Upper lobe of left lung (tissue), 6 donors: ENCODE measurements around the gene C3orf20. TPM values are rescaled to one million over a fixed set of nuclear protein-coding genes. Genes with fewer than 3 reads are reported as not detected.

Source experiments
- ATAC-seq, 2 donors: fragments of 200-7000 bp; cut with Tn5 transposase; one replicate each; pipeline ENCODE4 v1.9.1; 2022; ENCODE audit warnings: mild to moderate bottlenecking in 2 of 2, moderate library complexity in 2 of 2; ENCODE audit not compliant: low FRiP score in 2 of 2
- DNase-seq, 2 donors: peaks; one replicate each; pipeline ENCODE4 v3.0.0-alpha.2; 2019 to 2020
- H3K27ac ChIP-seq, 4 donors: fragments of 200-600 bp; sonication (generic); one replicate each; pipeline ENCODE4 v1.5.1; 2016 to 2019
- H3K27me3 ChIP-seq, 4 donors: fragments of 200-600 bp; sonication (generic); one replicate each; pipeline ENCODE4 v1.5.1; 2017 to 2019
- H3K36me3 ChIP-seq, 4 donors: fragments of 200-600 bp; sonication (generic); one replicate each; pipeline ENCODE4 v1.5.1; 2016 to 2019
- H3K4me1 ChIP-seq, 4 donors: fragments of 200-600 bp; sonication (generic); one replicate each; pipeline ENCODE4 v1.5.1; 2018 to 2019
- H3K4me3 ChIP-seq, 4 donors: fragments of 200-600 bp; sonication (generic); one replicate each; pipeline ENCODE4 v1.5.1; 2017 to 2019; ENCODE audit warnings: mild to moderate bottlenecking in 2 of 4, moderate library complexity in 1 of 4
- H3K9me3 ChIP-seq, 4 donors: fragments of 200-600 bp; sonication (generic); one replicate each; pipeline ENCODE4 v1.5.1; 2018 to 2019
- EP300 ChIP-seq, 4 donors: sonication (generic); formaldehyde crosslinking; IDR thresholded peaks; one replicate each; pipeline ENCODE4 v1.5.1; 2017; ENCODE audit warnings: antibody characterized with exemption in 4 of 4, control low read depth in 2 of 4
- POLR2A ChIP-seq, 4 donors: fragments of 450-650 bp; IDR thresholded peaks; one replicate each; pipeline ENCODE4 v1.5.1; 2016 to 2017; ENCODE audit warnings: antibody characterized with exemption in 4 of 4, mild to moderate bottlenecking in 2 of 4
- POLR2AphosphoS5 ChIP-seq, 2 donors: sonication (generic); formaldehyde crosslinking; IDR thresholded peaks; one replicate each; pipeline ENCODE4 v1.5.1; 2017; ENCODE audit warnings: antibody characterized with exemption in 2 of 2
- WGBS, 2 donors: methylation state at CpG; one replicate each; pipeline ENCODE4 v1.1.5; 2017 to 2018; 5-methylcytosine and 5-hydroxymethylcytosine counted together
- total RNA-seq, 6 donors: library from RNA; depleted of rRNA in 4 of 6; stranded (reverse); fragments of >200 nt in 4 of 6; gene quantifications; one replicate each; pipeline versions ENCODE4 v1.1.0 to v1.2.1, GENCODE V29; 2016 to 2021
- TF ChIP-seq, protein P1 (sequence below), 6 experiments: fragments of 450-650 bp in 4 of 6; fragments of 200-600 bp in 2 of 6; sonication (generic) in 2 of 6; IDR thresholded peaks; one replicate each; pipeline ENCODE4 v1.5.1; 2016 to 2019; ENCODE audit warnings: antibody characterized with exemption in 6 of 6
- donor health status: DM: no; HTN: no; CAD: no; lungs with moderate emphysema.
- donor health status: DM: no; HTN: yes; CAD: no; lungs with severe emphysema.

The C3orf20 gene
- total RNA-seq, 6 donors from 2014 or later = 0.09 to 0.11 (median 0.10) TPM; not detected in 3

DNA sequence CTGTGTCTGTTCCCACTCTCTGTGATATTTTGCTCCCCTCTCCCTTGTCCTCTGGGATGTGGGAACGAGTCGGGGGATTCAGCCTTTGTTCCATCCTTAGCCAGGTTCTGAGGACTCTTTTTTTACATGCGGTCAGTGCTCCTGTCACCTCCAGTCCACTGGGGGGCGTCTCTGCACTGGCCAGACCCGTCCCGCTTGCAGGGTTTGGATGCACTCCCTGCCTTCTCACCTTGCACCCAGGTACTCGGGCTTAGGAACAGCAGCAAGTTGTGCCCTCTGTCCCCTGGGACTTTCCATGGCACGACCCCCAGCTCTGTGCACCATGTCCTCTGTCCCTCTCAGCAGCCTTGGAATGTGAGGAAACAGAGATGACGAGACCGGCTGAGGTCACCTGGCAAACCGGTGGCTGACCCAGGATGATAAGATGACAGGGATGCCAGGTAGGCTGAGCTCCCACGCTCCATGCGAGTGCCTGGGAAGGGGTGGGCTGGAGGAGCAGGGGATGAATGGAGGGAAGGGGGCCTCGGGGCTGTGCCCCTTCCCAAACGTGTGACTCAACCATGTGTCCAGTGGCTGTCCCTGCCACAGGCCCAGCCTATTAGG lies 116.5 kb downstream of the C3orf20 start:
- Histone ChIP-seq H3K4me1 (peaks cover 12 to 16% (median 14%) of the 10 kb centered on the region in 4 donors), H3K36me3 (no peaks in the 10 kb centered on the region), H3K9me3 (no peaks in the 10 kb centered on the region), H3K27ac (peak overlapping the region in 1 of 4 donors; percentile 18), H3K27me3 (no peaks in the 10 kb centered on the region), H3K4me3 (no peak overlapping the region)
- WGBS, 2 donors = 32 to 37% methylated on average over 11 to 15 of the region's 15 CpGs
- peak in 1 of 2 donors; percentile 60 for DNase-seq
- peak; percentile 64 to 75 for ATAC-seq
- TF ChIP-seq, protein P1, sequence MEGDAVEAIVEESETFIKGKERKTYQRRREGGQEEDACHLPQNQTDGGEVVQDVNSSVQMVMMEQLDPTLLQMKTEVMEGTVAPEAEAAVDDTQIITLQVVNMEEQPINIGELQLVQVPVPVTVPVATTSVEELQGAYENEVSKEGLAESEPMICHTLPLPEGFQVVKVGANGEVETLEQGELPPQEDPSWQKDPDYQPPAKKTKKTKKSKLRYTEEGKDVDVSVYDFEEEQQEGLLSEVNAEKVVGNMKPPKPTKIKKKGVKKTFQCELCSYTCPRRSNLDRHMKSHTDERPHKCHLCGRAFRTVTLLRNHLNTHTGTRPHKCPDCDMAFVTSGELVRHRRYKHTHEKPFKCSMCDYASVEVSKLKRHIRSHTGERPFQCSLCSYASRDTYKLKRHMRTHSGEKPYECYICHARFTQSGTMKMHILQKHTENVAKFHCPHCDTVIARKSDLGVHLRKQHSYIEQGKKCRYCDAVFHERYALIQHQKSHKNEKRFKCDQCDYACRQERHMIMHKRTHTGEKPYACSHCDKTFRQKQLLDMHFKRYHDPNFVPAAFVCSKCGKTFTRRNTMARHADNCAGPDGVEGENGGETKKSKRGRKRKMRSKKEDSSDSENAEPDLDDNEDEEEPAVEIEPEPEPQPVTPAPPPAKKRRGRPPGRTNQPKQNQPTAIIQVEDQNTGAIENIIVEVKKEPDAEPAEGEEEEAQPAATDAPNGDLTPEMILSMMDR (IDR thresholded peaks at IDR 0.05) = peak; percentile 51 to 77 (median 68)
- TF ChIP-seq EP300 (IDR thresholded peaks at IDR 0.05) = no peak

DNA sequence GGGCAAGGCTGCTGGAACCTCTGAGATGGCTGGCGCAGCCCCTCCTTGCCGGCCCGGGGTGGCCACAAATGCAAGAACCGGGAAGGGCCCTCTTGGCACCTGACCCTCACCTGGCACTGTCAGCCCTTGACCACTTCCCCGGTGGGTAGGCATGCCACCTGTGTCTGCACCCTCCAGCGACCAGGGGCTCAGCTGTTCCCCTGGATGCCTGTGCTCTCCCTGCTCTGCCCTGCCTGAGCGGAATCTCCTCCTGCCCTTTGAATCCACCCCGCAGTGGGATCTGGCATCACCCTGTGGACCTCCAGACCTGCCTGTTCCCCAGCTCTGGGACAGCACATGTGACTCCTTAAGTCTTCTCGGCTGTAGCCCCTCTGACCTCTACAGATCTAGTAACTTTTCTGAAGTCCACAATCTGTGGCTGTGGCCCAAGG lies 117.8 kb downstream of the C3orf20 start:
- H3K27me3 ChIP-seq = no peaks in the 10 kb centered on the region
- DNase-seq = peak in 1 of 2 donors; percentile 55

DNA sequence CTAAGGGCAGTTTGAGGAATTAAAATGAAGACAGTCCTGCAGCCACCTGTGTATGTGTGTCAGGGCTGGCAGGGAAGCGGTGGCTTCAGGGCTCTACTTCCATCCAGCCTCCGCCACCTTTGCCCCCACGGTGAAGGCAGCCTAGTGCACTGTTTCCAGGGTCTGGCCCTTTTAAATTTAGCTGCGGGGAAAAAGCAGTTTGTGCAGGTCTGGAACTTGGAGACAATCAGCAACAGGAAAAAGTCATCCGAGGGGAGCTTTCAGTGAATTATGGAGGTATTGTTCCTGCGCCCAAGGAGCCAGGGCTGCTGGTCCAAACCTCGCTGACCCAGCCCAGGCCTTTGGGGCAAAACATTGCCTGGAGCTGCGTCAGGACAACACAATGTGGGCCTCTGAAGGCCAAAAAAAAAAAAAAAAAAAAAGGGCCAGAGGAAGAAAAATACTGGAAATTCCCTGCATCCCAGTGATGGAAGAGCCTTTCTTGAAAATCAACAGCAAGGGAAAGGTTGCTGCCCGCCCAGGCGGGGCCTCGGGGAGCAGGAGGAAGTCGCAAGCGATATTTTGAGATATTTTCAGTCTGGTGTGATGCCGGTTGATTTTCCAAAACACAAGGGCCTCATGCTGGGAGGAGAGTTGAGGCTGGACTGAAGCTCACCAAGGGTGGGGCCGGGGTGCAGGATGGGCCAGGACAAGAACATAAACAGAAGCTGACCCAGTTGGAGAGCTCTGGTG lies 118.4 kb downstream of the C3orf20 start:
- WGBS, 2 donors = 62 to 65% methylated on average over 15 of the region's 15 CpGs
- TF ChIP-seq, protein P1 (IDR thresholded peaks at IDR 0.05) = no peak
- TF ChIP-seq POLR2A (IDR thresholded peaks at IDR 0.05) = no peak
- TF ChIP-seq EP300 (IDR thresholded peaks at IDR 0.05) = no peak
- TF ChIP-seq POLR2AphosphoS5 (IDR thresholded peaks at IDR 0.05) = no peak
- Histone ChIP-seq H3K36me3 (no peaks in the 10 kb centered on the region), H3K27me3 (no peaks in the 10 kb centered on the region), H3K27ac (peak overlapping the region; percentile 1 to 73 (median 59)), H3K4me3 (no peak overlapping the region), H3K9me3 (no peaks in the 10 kb centered on the region), H3K4me1 (peaks cover 12 to 16% (median 14%) of the 10 kb centered on the region in 4 donors)
- ATAC-seq (peak in 1 of 2 donors; percentile 54), DNase-seq (peak in 1 of 2 donors; percentile 56)

More for the DNA sequence above, 117.8 kb downstream of the C3orf20 start:
- TF ChIP-seq POLR2A (IDR thresholded peaks at IDR 0.05) (no peak), EP300 (IDR thresholded peaks at IDR 0.05) (no peak), POLR2AphosphoS5 (IDR thresholded peaks at IDR 0.05) (no peak)
- TF ChIP-seq, protein P1 (IDR thresholded peaks at IDR 0.05) = no peak
- no peaks in the 10 kb centered on the region for H3K36me3 ChIP-seq
- ATAC-seq = no peak
- peak overlapping the region in 2 of 4 donors; percentile 61 to 73 for H3K27ac ChIP-seq
- H3K4me1 ChIP-seq = peaks cover 12 to 16% (median 14%) of the 10 kb centered on the region in 4 donors
- 74 to 95% methylated on average over 5 to 9 of the region's 9 CpGs for WGBS, 2 donors
- H3K4me3 ChIP-seq = no peak overlapping the region
- no peaks in the 10 kb centered on the region for H3K9me3 ChIP-seq

DNA sequence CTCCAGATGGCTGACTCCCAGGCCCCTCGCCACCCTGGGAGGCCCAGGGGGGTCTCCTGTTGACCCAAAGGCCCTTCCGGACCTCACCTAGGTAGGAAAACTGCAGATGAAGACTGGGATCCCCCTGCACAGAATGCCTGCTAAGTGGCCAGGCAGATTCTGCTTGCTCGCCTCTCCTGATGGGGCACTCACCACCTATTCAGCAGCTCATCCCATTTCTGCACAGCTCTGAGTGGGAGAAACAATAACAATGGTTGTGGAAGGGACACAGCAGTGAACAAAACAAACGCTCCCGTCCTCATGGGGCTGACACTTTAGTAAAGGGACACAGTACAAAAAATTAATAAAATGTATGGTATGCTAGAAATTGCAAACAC lies 118.9 kb downstream of the C3orf20 start:
- Histone ChIP-seq H3K36me3 (no peaks in the 10 kb centered on the region), H3K9me3 (no peaks in the 10 kb centered on the region), H3K4me1 (peaks cover 12 to 16% (median 14%) of the 10 kb centered on the region in 4 donors), H3K4me3 (no peak overlapping the region), H3K27ac (peak overlapping the region; percentile 1 to 73 (median 59)), H3K27me3 (no peaks in the 10 kb centered on the region)
- 60 to 61% methylated on average over 5 of the region's 5 CpGs for WGBS, 2 donors
- DNase-seq (no peak), ATAC-seq (no peak)
- TF ChIP-seq POLR2A (IDR thresholded peaks at IDR 0.05) = no peak
- no peak for TF ChIP-seq EP300 (IDR thresholded peaks at IDR 0.05)
- TF ChIP-seq POLR2AphosphoS5 (IDR thresholded peaks at IDR 0.05) = no peak
- TF ChIP-seq, protein P1 (IDR thresholded peaks at IDR 0.05) = no peak
